Natural killer cell (primary cell): ENCODE data around the gene NR3C2. TPM values are rescaled to one million over a fixed set of nuclear protein-coding genes. Genes with fewer than 3 reads are reported as not detected.
A peak's percentile ranks its signal among the peaks of the same experiment; 100 is the strongest.

Experiments
- ATAC-seq, 3 donors: fragments of 150-1000 bp in 2 of 3; fragments of 200-7000 bp in 1 of 3; cut with Tn5 transposase; 1 replicate in 1 of 3; 2 replicates in 2 of 3; pipeline ENCODE4 v1.10.0; 2021; ENCODE audit warnings: mild to moderate bottlenecking in 2 of 3, moderate library complexity in 2 of 3
- DNase-seq, 2 donors: peaks; one replicate each; pipeline versions ENCODE4 v3.0.0 to v3.0.0-alpha.2; 2013 to 2021; ENCODE audit warnings: mixed read lengths in 1 of 2
- H3K27ac ChIP-seq: one replicate; pipeline ENCODE4 v1.5.1; 2013; ENCODE audit warnings: mild to moderate bottlenecking, low read length
- H3K27me3 ChIP-seq: one replicate; pipeline ENCODE4 v1.6.1; 2013; ENCODE audit warnings: low read length; ENCODE audit not compliant: control insufficient read depth, insufficient read depth
- H3K36me3 ChIP-seq: one replicate; pipeline ENCODE4 v1.6.1; 2013; ENCODE audit warnings: low read length; ENCODE audit not compliant: control insufficient read depth, insufficient read depth
- H3K4me1 ChIP-seq: one replicate; pipeline ENCODE4 v1.6.1; 2013; ENCODE audit warnings: low read length; ENCODE audit not compliant: control insufficient read depth, insufficient read depth
- H3K4me3 ChIP-seq: one replicate; pipeline ENCODE4 v1.5.1; 2013; ENCODE audit warnings: low read length
- H3K9me3 ChIP-seq: one replicate; pipeline ENCODE4 v1.6.1; 2013; ENCODE audit warnings: low read length; ENCODE audit not compliant: control insufficient read depth, insufficient read depth
- H3K27ac Mint-ChIP-seq, 2 donors: one replicate each; pipeline ENCODE4 v1.8.0; 2022; ENCODE audit warnings: mild to moderate bottlenecking in 2 of 2, mixed read lengths in 2 of 2, moderate library complexity in 1 of 2
- H3K27me3 Mint-ChIP-seq, 2 donors: one replicate each; pipeline ENCODE4 v1.8.0; 2022; ENCODE audit warnings: low read depth in 2 of 2, mixed read lengths in 2 of 2
- H3K36me3 Mint-ChIP-seq: one replicate; pipeline ENCODE4 v1.8.0; 2022; ENCODE audit warnings: mixed read lengths
- H3K4me1 Mint-ChIP-seq, 2 donors: one replicate each; pipeline ENCODE4 v1.8.0; 2022; ENCODE audit warnings: mixed read lengths in 2 of 2
- H3K4me3 Mint-ChIP-seq: one replicate; pipeline ENCODE4 v1.8.0; 2022; ENCODE audit warnings: mild to moderate bottlenecking, moderate library complexity, mixed read lengths
- H3K9me3 Mint-ChIP-seq, 2 donors: one replicate each; pipeline ENCODE4 v1.8.0; 2022; ENCODE audit warnings: mixed read lengths in 2 of 2
- CTCF ChIP-seq: fragments of 200-600 bp; IDR thresholded peaks from one replicate; pipeline ENCODE4 v1.8.0; 2022; ENCODE audit warnings: antibody characterized with exemption
- WGBS: methylation state at CpG from one replicate; pipeline ENCODE4 v1.1.7; 2013; ENCODE audit warnings: missing lambda C conversion rate; ENCODE audit not compliant: insufficient coverage; 5-methylcytosine and 5-hydroxymethylcytosine counted together
- intact Hi-C: fragments of 100-400 bp; cut with micrococcal nuclease; formaldehyde crosslinking; loops from one replicate; pipeline ENCODE4 v1.14.2; 2022
- total RNA-seq, 4 donors: library from RNA; stranded (reverse); fragments of 120-200 nt in 1 of 4; gene quantifications; one replicate each; pipeline versions ENCODE4 v1.2.3 to v1.2.4, GENCODE V29; 2013 to 2022

The NR3C2 gene
- total RNA-seq: 1 to 10 TPM; 4.2 to 8.6 (median 6.3) TPM
- 20.1 TPM for total RNA-seq (2013)

GRCh38 chr4:148441986-148442831 is at the start of gene NR3C2:
Gene NR3C2 (minus strand): TSS chr4:148442414.
- intact Hi-C loops: loop anchor here (10.0 kb wide), 1 partner anchor 387 kb away; no protein-coding TSS in a partner anchor
- Histone ChIP-seq H3K4me1 (peaks cover 29% of the 10 kb centered on the region), H3K36me3 (no peaks in the 10 kb centered on the region), H3K9me3 (no peaks in the 10 kb centered on the region), H3K27ac (peak within 1 kb of the TSS; percentile 89), H3K27me3 (peaks cover 9% of the 10 kb centered on the region), H3K4me3 (peak within 1 kb of the TSS; percentile 90)
- Mint-ChIP-seq H3K4me3 (peak within 1 kb of the TSS; percentile 97), H3K27me3 (peaks cover 21 to 38% of the 10 kb centered on the region in 2 donors), H3K9me3 (no peaks in the 10 kb centered on the region), H3K27ac (peak within 1 kb of the TSS; percentile 93 to 95), H3K36me3 (no peaks in the 10 kb centered on the region), H3K4me1 (peaks cover 28 to 29% of the 10 kb centered on the region in 2 donors)
- TF ChIP-seq CTCF: no peak
- WGBS: under 1% methylated on average over 65 of the region's 65 CpGs
- ATAC-seq (peak; percentile 81 to 95 (median 89)), DNase-seq (peak; percentile 93 to 99)

- H3K27me3 Mint-ChIP-seq: peaks cover 0 to 3% of the 10 kb centered on the region in 2 donors
- no peak for TF ChIP-seq CTCF
- no peak overlapping the region for H3K4me3 Mint-ChIP-seq
- H3K36me3 Mint-ChIP-seq: no peaks in the 10 kb centered on the region
- no peaks in the 10 kb centered on the region for H3K36me3 ChIP-seq
- DNase-seq: no peak
- H3K27ac ChIP-seq: no peak overlapping the region
- H3K27ac Mint-ChIP-seq: no peak overlapping the region
- H3K27me3 ChIP-seq: no peaks in the 10 kb centered on the region
- H3K9me3 ChIP-seq: no peaks in the 10 kb centered on the region
- no peak for ATAC-seq
- H3K4me3 ChIP-seq: no peak overlapping the region
- peaks cover 0 to 2% of the 10 kb centered on the region in 2 donors for H3K9me3 Mint-ChIP-seq
- 60% methylated on average over 1 of the region's 2 CpGs for WGBS
- H3K4me1 ChIP-seq: no peaks in the 10 kb centered on the region
- no peaks in the 10 kb centered on the region for H3K4me1 Mint-ChIP-seq
- intact Hi-C loops: no loop called here
These were observed 45.0 kb upstream of the NR3C2 start for GRCh38 chr4:148487181-148487580.

GRCh38 chr4:148481636-148482035 is 39.4 kb upstream of the NR3C2 start:
- no peak for ATAC-seq

More at GRCh38 chr4:148481636-148482035, 39.4 kb upstream of the NR3C2 start:
- no peak overlapping the region for H3K4me3 ChIP-seq
- no peak for DNase-seq
- no peak for TF ChIP-seq CTCF
- H3K27me3 ChIP-seq: no peaks in the 10 kb centered on the region
- H3K4me1 Mint-ChIP-seq: no peaks in the 10 kb centered on the region
- H3K36me3 ChIP-seq: no peaks in the 10 kb centered on the region
- H3K9me3 Mint-ChIP-seq: peaks cover 0 to 6% of the 10 kb centered on the region in 2 donors
- 87% methylated on average over 3 of the region's 3 CpGs for WGBS
- no peak overlapping the region for H3K27ac Mint-ChIP-seq
- H3K4me1 ChIP-seq: no peaks in the 10 kb centered on the region
- intact Hi-C loops: no loop called here
- no peak overlapping the region for H3K4me3 Mint-ChIP-seq
- H3K27me3 Mint-ChIP-seq: peaks cover 0 to 3% of the 10 kb centered on the region in 2 donors
- no peaks in the 10 kb centered on the region for H3K36me3 Mint-ChIP-seq
- H3K27ac ChIP-seq: no peak overlapping the region
- no peaks in the 10 kb centered on the region for H3K9me3 ChIP-seq
